AG09319 (cell line): ENCODE data around the gene NUMB.
"Not testable (repeated sequence)": the region's sequence is repeated elsewhere in the genome, so short reads cannot be mapped to it uniquely, and the experiment has no call there.

Experiments
- DNase-seq: peaks from one replicate; pipeline ENCODE4 v3.0.0-alpha.2; 2010; ENCODE audit warnings: low read depth; ENCODE audit errors: extremely low read depth
- TF ChIP-seq, protein P1 (sequence below): IDR thresholded peaks from 2 replicates; pipeline ENCODE4 v1.5.1; 2011; ENCODE audit warnings: low read depth, mild to moderate bottlenecking, inconsistent platforms, low read length, moderate library complexity

Gene NUMB

GRCh38 chr14:73418227-73418626, 40.1 kb downstream of the NUMB start:
- TF ChIP-seq, protein P1, sequence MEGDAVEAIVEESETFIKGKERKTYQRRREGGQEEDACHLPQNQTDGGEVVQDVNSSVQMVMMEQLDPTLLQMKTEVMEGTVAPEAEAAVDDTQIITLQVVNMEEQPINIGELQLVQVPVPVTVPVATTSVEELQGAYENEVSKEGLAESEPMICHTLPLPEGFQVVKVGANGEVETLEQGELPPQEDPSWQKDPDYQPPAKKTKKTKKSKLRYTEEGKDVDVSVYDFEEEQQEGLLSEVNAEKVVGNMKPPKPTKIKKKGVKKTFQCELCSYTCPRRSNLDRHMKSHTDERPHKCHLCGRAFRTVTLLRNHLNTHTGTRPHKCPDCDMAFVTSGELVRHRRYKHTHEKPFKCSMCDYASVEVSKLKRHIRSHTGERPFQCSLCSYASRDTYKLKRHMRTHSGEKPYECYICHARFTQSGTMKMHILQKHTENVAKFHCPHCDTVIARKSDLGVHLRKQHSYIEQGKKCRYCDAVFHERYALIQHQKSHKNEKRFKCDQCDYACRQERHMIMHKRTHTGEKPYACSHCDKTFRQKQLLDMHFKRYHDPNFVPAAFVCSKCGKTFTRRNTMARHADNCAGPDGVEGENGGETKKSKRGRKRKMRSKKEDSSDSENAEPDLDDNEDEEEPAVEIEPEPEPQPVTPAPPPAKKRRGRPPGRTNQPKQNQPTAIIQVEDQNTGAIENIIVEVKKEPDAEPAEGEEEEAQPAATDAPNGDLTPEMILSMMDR: no peak
- no peak for DNase-seq

DNA sequence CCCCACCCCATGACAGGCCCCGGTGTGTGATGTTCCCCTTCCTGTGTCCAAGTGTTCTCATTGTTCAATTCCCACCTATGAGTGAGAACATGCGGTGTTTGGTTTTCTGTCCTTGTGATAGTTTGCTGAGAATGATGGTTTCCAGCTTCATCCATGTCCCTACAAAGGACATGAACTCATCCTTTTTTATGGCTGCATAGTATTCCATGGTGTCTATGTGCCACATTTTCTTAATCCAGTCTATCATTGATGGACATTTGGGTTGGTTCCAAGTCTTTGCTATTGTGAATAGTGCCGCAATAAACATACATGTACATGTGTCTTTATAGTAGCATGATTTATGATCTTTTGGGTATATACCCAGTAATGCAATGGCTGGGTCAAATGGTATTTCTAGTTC, 52.1 kb downstream of the NUMB start:
- not testable (repeated sequence) for DNase-seq

DNA sequence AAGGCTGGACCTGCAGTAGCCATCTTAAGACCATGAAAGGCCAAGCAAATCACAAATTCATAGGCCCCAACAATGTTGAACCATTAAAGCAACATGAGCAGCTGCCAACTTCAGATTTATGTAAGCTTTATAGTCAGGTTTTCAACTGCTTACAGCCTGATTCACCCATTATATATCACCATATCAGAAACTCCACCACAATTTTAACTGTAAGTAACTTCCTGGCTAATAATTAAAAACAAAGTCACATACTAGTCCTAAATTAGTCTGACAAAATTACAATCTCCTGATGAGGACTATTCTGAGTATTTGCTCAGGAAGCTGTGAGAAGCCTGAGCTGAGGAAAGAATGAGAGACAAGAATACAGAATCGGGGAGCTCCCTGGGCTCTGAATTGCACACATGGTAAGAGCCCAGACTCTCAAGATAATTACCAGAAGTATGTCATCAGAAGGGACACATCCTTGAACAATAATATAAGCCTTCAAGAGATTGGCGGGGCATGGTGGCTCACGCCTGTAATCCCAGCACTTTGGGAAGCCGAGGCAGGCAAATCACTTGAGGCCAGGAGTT, 55.1 kb downstream of the NUMB start:
- DNase-seq: no peak

GRCh38 chr14:73402579-73402978, 55.8 kb downstream of the NUMB start:
- TF ChIP-seq, protein P1: no peak
- DNase-seq: no peak

More for the DNA sequence above, 55.1 kb downstream of the NUMB start:
- TF ChIP-seq, protein P1: no peak

- DNase-seq: no peak
- TF ChIP-seq, protein P1: no peak
Measured at GRCh38 chr14:73397810-73398209, 60.5 kb downstream of the NUMB start.

DNA sequence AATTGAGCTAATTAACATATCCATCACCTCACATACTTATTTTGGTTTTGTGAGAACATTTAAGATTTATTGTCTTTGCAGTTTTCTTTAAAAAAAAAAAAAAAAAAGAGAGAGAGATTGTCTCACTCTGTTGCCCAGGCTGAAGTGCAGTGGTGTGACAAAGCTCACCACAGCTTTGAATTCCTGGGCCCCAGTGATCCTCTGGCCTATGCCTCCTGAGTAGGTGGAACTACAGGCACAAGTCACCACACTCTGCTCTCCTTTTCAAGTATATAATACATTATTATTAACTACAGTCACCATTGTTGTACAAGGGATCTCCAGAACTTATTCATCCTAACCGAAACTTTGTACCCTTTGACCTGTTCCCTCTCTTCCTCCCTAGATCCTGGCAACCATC, 64.0 kb downstream of the NUMB start:
- no peak for DNase-seq
- TF ChIP-seq, protein P1: no peak

- TF ChIP-seq, protein P1: no peak
- no peak for DNase-seq
Measured at GRCh38 chr14:73393375-73393774, 65.0 kb downstream of the NUMB start.
